Endodermal cell (in vitro differentiated cells): ENCODE results near the gene GSDMA. TPM values are rescaled to one million over a fixed set of nuclear protein-coding genes. Genes with fewer than 3 reads are reported as not detected.

Experiments
- DNase-seq: peaks from one replicate; pipeline ENCODE4 v3.0.0-alpha.2; 2017
- H3K27ac ChIP-seq: 2 replicates; pipeline ENCODE4 v1.5.1; 2013; ENCODE audit warnings: mild to moderate bottlenecking, low read depth, low read length, moderate library complexity
- H3K27me3 ChIP-seq: 2 replicates; pipeline ENCODE4 v1.6.1; 2013; ENCODE audit warnings: mild to moderate bottlenecking, low read length, moderate library complexity; ENCODE audit not compliant: insufficient read depth, control insufficient read depth, poor library complexity, severe bottlenecking
- H3K36me3 ChIP-seq: 2 replicates; pipeline ENCODE4 v1.7.0; 2013; ENCODE audit warnings: mild to moderate bottlenecking, low read length, moderate library complexity; ENCODE audit not compliant: control insufficient read depth, insufficient read depth
- H3K4me1 ChIP-seq: one replicate; pipeline ENCODE4 v1.7.0; 2013; ENCODE audit warnings: low read length; ENCODE audit not compliant: control insufficient read depth, insufficient read depth
- H3K4me3 ChIP-seq: 2 replicates; pipeline ENCODE4 v1.5.1; 2013; ENCODE audit warnings: mild to moderate bottlenecking, low read length, moderate library complexity
- H3K9ac ChIP-seq: 2 replicates; pipeline ENCODE4 v1.6.1; 2013; ENCODE audit warnings: mild to moderate bottlenecking, low read length, moderate library complexity; ENCODE audit not compliant: poor library complexity, severe bottlenecking; ENCODE audit errors: extremely low read depth
- H3K9me3 ChIP-seq: 2 replicates; pipeline ENCODE4 v1.6.1; 2013; ENCODE audit warnings: mild to moderate bottlenecking, low read length, moderate library complexity; ENCODE audit not compliant: control insufficient read depth
- H3K27ac Mint-ChIP-seq: 2 replicates; pipeline ENCODE4 v1.8.0; 2020; ENCODE audit warnings: mixed read lengths
- H3K27me3 Mint-ChIP-seq: 2 replicates; pipeline ENCODE4 v1.8.0; 2021; ENCODE audit warnings: mild to moderate bottlenecking, mixed read lengths; ENCODE audit not compliant: insufficient read depth
- H3K36me3 Mint-ChIP-seq: 2 replicates; pipeline ENCODE4 v1.8.0; 2020; ENCODE audit warnings: low read depth, mixed read lengths
- H3K4me1 Mint-ChIP-seq: 2 replicates; pipeline ENCODE4 v1.8.0; 2020; ENCODE audit warnings: mixed read lengths
- H3K4me3 Mint-ChIP-seq: 2 replicates; pipeline ENCODE4 v1.8.0; 2020; ENCODE audit warnings: mild to moderate bottlenecking, moderate library complexity, mixed read lengths
- H3K9me3 Mint-ChIP-seq: 2 replicates; pipeline ENCODE4 v1.8.0; 2020; ENCODE audit warnings: mild to moderate bottlenecking, mixed read lengths
- CTCF ChIP-seq: fragments of 200-600 bp; sonication (generic); conservative IDR thresholded peaks from 2 replicates; pipeline ENCODE4 v1.5.0; 2021; ENCODE audit warnings: antibody characterized with exemption, mild to moderate bottlenecking
- WGBS, 2 experiments: methylation state at CpG; one replicate each; pipeline versions ENCODE4 v1.1.5 to v1.1.7; 2013; ENCODE audit warnings: missing lambda C conversion rate in 2 of 2, mixed read lengths in 1 of 2; ENCODE audit not compliant: insufficient coverage in 1 of 2, insufficient read length in 1 of 2; 5-methylcytosine and 5-hydroxymethylcytosine counted together
- total RNA-seq, 2 donors: library from RNA; stranded (reverse); fragmentation: NEBNext Ultra II Directional in 1 of 2; extraction: Animal tissue kit (Norgen Biotek cat#: 25700) in 1 of 2; gene quantifications; 2 replicates in 1 of 2; 3 replicates in 1 of 2; pipeline ENCODE4 v1.2.1, GENCODE V29; 2021

Gene GSDMA
- total RNA-seq, 2 donors from 2014 or later: not detected

GRCh38 chr17:39994448-39994847 is 31.6 kb downstream of the GSDMA start:
- Histone ChIP-seq H3K27ac (no peak overlapping the region), H3K9me3 (no peaks in the 10 kb centered on the region), H3K9ac (no peak overlapping the region), H3K27me3 (no peaks in the 10 kb centered on the region), H3K36me3 (peaks cover 76% of the 10 kb centered on the region), H3K4me3 (no peak overlapping the region), H3K4me1 (no peaks in the 10 kb centered on the region)
- WGBS, 2 experiments: 95 to 98% methylated on average over 11 of the region's 11 CpGs
- H3K4me1 Mint-ChIP-seq: no peaks in the 10 kb centered on the region
- H3K27ac Mint-ChIP-seq: no peak overlapping the region
- H3K36me3 Mint-ChIP-seq: peaks cover 76% of the 10 kb centered on the region
- no peak for DNase-seq
- TF ChIP-seq CTCF: no peak
- no peak overlapping the region for H3K4me3 Mint-ChIP-seq
- H3K9me3 Mint-ChIP-seq: no peaks in the 10 kb centered on the region
- no peaks in the 10 kb centered on the region for H3K27me3 Mint-ChIP-seq

- Histone ChIP-seq H3K27me3 (no peaks in the 10 kb centered on the region), H3K9me3 (no peaks in the 10 kb centered on the region), H3K27ac (no peak overlapping the region), H3K4me3 (no peak overlapping the region), H3K9ac (no peak overlapping the region), H3K36me3 (peaks cover 66% of the 10 kb centered on the region), H3K4me1 (no peaks in the 10 kb centered on the region)
- Mint-ChIP-seq H3K27me3 (no peaks in the 10 kb centered on the region), H3K9me3 (no peaks in the 10 kb centered on the region), H3K27ac (no peak overlapping the region), H3K36me3 (peaks cover 66% of the 10 kb centered on the region), H3K4me1 (no peaks in the 10 kb centered on the region), H3K4me3 (no peak overlapping the region)
- TF ChIP-seq CTCF: no peak
- WGBS, 2 experiments: 96 to 97% methylated on average over 6 of the region's 6 CpGs
- no peak for DNase-seq
These were observed 32.6 kb downstream of the GSDMA start for GRCh38 chr17:39995438-39995837.

- peaks cover 59% of the 10 kb centered on the region for H3K36me3 ChIP-seq
- no peak overlapping the region for H3K4me3 ChIP-seq
- Mint-ChIP-seq H3K4me1 (no peaks in the 10 kb centered on the region), H3K36me3 (peaks cover 59% of the 10 kb centered on the region), H3K9me3 (no peaks in the 10 kb centered on the region), H3K4me3 (no peak overlapping the region), H3K27me3 (no peaks in the 10 kb centered on the region), H3K27ac (no peak overlapping the region)
- 93 to 99% methylated on average over 7 to 8 of the region's 8 CpGs for WGBS, 2 experiments
- no peak overlapping the region for H3K27ac ChIP-seq
- no peaks in the 10 kb centered on the region for H3K27me3 ChIP-seq
- DNase-seq: no peak
- no peaks in the 10 kb centered on the region for H3K4me1 ChIP-seq
- H3K9ac ChIP-seq: no peak overlapping the region
- TF ChIP-seq CTCF: no peak
- no peaks in the 10 kb centered on the region for H3K9me3 ChIP-seq
These were observed 33.4 kb downstream of the GSDMA start for GRCh38 chr17:39996162-39996561.
